PC-3 (cell line): Measurements from ENCODE around the gene CDH16. TPM values are rescaled to one million over a fixed set of nuclear protein-coding genes. Genes with fewer than 3 reads are reported as not detected.

ENCODE experiments used
- ATAC-seq: fragments of 200-7000 bp; cut with Tn5 transposase; 2 replicates; pipeline ENCODE4 v1.9.1; 2020; ENCODE audit warnings: mild to moderate bottlenecking, moderate library complexity
- BruUV-seq: library from RNA; stranded (reverse); fragments of 400-500 nt; replicated peaks from 2 replicates; lab custom pipeline; 2021; lab: Mats Ljungman, UMichigan
- CTCF ChIA-PET: fragments of 300-600 bp; sonication (Branson Sonifier 250); formaldehyde crosslinking; loops from one replicate; lab custom pipeline; 2022; ENCODE audit warnings: antibody characterized with exemption; lab: Charles Lee
- POLR2A ChIA-PET: fragments of 300-600 bp; sonication (Branson Sonifier 250); formaldehyde crosslinking; loops from one replicate; lab custom pipeline; 2022; ENCODE audit warnings: antibody characterized with exemption; ENCODE audit not compliant: unreplicated experiment; lab: Charles Lee
- DNase-seq: peaks from one replicate; pipeline ENCODE4 v3.0.0-alpha.2; 2015
- H2AFZ ChIP-seq: fragments of 300-600 bp; sonication (generic); 2 replicates; pipeline ENCODE4 v1.6.0; 2016; ENCODE audit warnings: antibody characterized with exemption, low read length
- H3F3A ChIP-seq: fragments of 300-600 bp; sonication (generic); one replicate; pipeline ENCODE4 v1.6.0; 2017; ENCODE audit warnings: antibody characterized with exemption, low read length, control low read depth, mild to moderate bottlenecking; ENCODE audit not compliant: unreplicated experiment
- H3K27ac ChIP-seq: fragments of 300-600 bp; sonication (generic); 2 replicates; pipeline ENCODE4 v1.5.1; 2016; ENCODE audit warnings: mild to moderate bottlenecking, low read length
- H3K27me3 ChIP-seq: fragments of 300-600 bp; sonication (generic); 2 replicates; pipeline ENCODE4 v1.6.1; 2016; ENCODE audit warnings: low read length, mixed read lengths
- H3K36me3 ChIP-seq: fragments of 300-600 bp; sonication (generic); 2 replicates; pipeline ENCODE4 v1.6.1; 2016; ENCODE audit warnings: low read depth, mixed run types, low read length, mixed read lengths
- H3K4me1 ChIP-seq: fragments of 300-600 bp; sonication (generic); 2 replicates; pipeline ENCODE4 v1.5.1; 2016; ENCODE audit warnings: low read length; ENCODE audit not compliant: insufficient read depth
- H3K4me2 ChIP-seq: fragments of 300-600 bp; sonication (generic); 2 replicates; pipeline ENCODE4 v1.6.0; 2016; ENCODE audit warnings: low read length
- H3K4me3 ChIP-seq: fragments of 300-600 bp; sonication (generic); 2 replicates; pipeline ENCODE4 v1.5.1; 2016; ENCODE audit warnings: mild to moderate bottlenecking, low read length, mixed read lengths
- H3K79me2 ChIP-seq: fragments of 300-600 bp; sonication (generic); 2 replicates; pipeline ENCODE4 v1.6.1; 2017; ENCODE audit warnings: low read length, mixed read lengths
- H3K9ac ChIP-seq: fragments of 300-600 bp; sonication (generic); 2 replicates; pipeline ENCODE4 v1.6.0; 2016; ENCODE audit warnings: mild to moderate bottlenecking, low read length
- H3K9me2 ChIP-seq: fragments of 300-600 bp; sonication (generic); replicated peaks from 2 replicates; pipeline ENCODE4 v1.6.1; 2016; ENCODE audit warnings: mixed run types, low read length, mixed read lengths
- H3K9me3 ChIP-seq: fragments of 300-600 bp; sonication (generic); 2 replicates; pipeline ENCODE4 v1.6.1; 2016; ENCODE audit warnings: low read length, mixed read lengths
- H4K20me1 ChIP-seq: fragments of 300-600 bp; sonication (generic); 2 replicates; pipeline ENCODE4 v1.6.1; 2016; ENCODE audit warnings: low read length, mixed read lengths
- EZH2 ChIP-seq: fragments of 300-600 bp; sonication (generic); IDR thresholded peaks from one replicate; pipeline ENCODE4 v1.6.1; 2017; ENCODE audit warnings: antibody characterized with exemption, mild to moderate bottlenecking, low read length; ENCODE audit not compliant: unreplicated experiment
- EZH2phosphoT487 ChIP-seq: fragments of 300-600 bp; sonication (generic); IDR thresholded peaks from 2 replicates; pipeline ENCODE4 v1.6.1; 2018; ENCODE audit warnings: mild to moderate bottlenecking, antibody characterized with exemption, low read length, borderline replicate concordance
- intact Hi-C: fragments of 100-400 bp; cut with micrococcal nuclease; formaldehyde crosslinking; loops from 2 replicates; pipeline ENCODE4 v1.9.0; 2023
- total RNA-seq: library from RNA; depleted of rRNA; stranded (reverse); fragments of >200 nt; gene quantifications from 2 replicates; pipeline ENCODE4 v1.2.3, GENCODE V29; 2014
- TF ChIP-seq, protein P1 (sequence below): fragments of 300-600 bp; sonication (generic); conservative IDR thresholded peaks from 2 replicates; pipeline ENCODE4 v1.5.1; 2017; ENCODE audit warnings: antibody characterized with exemption, low read depth, mild to moderate bottlenecking, low read length

Gene CDH16
- total RNA-seq, 1 experiment from 2014 or later, result not detected

DNA sequence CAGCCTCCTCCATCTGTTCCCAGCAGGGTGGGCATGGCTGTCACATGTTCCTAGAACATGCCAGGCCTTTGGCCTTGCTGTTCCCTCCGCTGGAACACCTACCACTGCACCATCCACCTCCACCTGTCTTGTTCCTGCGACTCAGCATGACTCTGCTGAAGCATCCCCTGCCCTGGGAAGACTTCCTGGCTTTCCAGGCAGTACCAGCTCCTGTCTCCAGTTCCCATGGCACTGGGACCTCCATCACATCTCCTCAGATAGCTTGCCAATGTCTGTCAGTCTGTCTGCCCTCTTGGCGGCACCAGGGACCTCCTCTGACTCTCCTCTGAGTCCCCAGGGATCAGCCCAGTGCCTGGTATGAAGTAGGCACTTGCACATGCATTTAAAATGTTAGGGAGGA lies 22.7 kb downstream of the CDH16 start:
- Histone ChIP-seq H3K4me1 (peaks cover 4% of the 10 kb centered on the region; the same call in 1 of the 2 replicates), H3F3A (no peaks in the 10 kb centered on the region), H3K4me3 (no peak overlapping the region), H3K79me2 (no peaks in the 10 kb centered on the region), H3K9me2 (no peaks in the 10 kb centered on the region), H4K20me1 (no peaks in the 10 kb centered on the region), H3K9ac (no peak overlapping the region), H3K4me2 (no peak overlapping the region), H3K27ac (no peak overlapping the region), H3K9me3 (no peaks in the 10 kb centered on the region), H3K36me3 (no peaks in the 10 kb centered on the region), H3K27me3 (no peaks in the 10 kb centered on the region), H2AFZ (no peak overlapping the region)
- TF ChIP-seq EZH2 (no peak), EZH2phosphoT487 (no peak)
- TF ChIP-seq, protein P1, sequence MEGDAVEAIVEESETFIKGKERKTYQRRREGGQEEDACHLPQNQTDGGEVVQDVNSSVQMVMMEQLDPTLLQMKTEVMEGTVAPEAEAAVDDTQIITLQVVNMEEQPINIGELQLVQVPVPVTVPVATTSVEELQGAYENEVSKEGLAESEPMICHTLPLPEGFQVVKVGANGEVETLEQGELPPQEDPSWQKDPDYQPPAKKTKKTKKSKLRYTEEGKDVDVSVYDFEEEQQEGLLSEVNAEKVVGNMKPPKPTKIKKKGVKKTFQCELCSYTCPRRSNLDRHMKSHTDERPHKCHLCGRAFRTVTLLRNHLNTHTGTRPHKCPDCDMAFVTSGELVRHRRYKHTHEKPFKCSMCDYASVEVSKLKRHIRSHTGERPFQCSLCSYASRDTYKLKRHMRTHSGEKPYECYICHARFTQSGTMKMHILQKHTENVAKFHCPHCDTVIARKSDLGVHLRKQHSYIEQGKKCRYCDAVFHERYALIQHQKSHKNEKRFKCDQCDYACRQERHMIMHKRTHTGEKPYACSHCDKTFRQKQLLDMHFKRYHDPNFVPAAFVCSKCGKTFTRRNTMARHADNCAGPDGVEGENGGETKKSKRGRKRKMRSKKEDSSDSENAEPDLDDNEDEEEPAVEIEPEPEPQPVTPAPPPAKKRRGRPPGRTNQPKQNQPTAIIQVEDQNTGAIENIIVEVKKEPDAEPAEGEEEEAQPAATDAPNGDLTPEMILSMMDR, result no peak
- POLR2A ChIA-PET, result no interaction called here
- no peak for DNase-seq
- BruUV-seq, result no TSS peak
- intact Hi-C loops, result no loop called here
- ATAC-seq, result no peak
- CTCF ChIA-PET, result no interaction called here

DNA sequence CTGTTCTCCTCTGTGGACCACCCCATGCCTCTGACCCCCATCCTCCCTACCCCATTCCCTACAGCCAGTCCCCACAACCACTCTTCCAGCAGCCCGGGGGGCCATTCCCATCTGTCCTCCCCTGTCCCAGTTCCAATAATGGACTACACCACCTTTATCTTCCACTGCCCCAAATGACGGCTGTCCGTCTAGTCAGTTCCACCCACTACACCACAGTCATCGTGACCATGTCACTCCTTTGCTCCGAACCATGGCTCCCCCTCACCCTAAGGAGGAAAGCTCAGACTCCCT lies 23.1 kb downstream of the CDH16 start:
- Histone ChIP-seq H3K9me3 (no peaks in the 10 kb centered on the region), H3K79me2 (no peaks in the 10 kb centered on the region), H3K27ac (no peak overlapping the region), H2AFZ (no peak overlapping the region), H3K4me2 (no peak overlapping the region), H3K9me2 (no peaks in the 10 kb centered on the region), H3K9ac (no peak overlapping the region), H3F3A (no peaks in the 10 kb centered on the region), H3K36me3 (no peaks in the 10 kb centered on the region), H3K27me3 (no peaks in the 10 kb centered on the region), H3K4me3 (no peak overlapping the region), H4K20me1 (no peaks in the 10 kb centered on the region), H3K4me1 (peaks cover 4% of the 10 kb centered on the region; the same call in 1 of the 2 replicates)
- ChIA-PET CTCF (no interaction called here), POLR2A (no interaction called here)
- no peak for ATAC-seq
- intact Hi-C loops, result no loop called here
- BruUV-seq, result no TSS peak
- no peak for TF ChIP-seq EZH2
- TF ChIP-seq, protein P1, result no peak
- no peak for TF ChIP-seq EZH2phosphoT487
- no peak for DNase-seq

DNA sequence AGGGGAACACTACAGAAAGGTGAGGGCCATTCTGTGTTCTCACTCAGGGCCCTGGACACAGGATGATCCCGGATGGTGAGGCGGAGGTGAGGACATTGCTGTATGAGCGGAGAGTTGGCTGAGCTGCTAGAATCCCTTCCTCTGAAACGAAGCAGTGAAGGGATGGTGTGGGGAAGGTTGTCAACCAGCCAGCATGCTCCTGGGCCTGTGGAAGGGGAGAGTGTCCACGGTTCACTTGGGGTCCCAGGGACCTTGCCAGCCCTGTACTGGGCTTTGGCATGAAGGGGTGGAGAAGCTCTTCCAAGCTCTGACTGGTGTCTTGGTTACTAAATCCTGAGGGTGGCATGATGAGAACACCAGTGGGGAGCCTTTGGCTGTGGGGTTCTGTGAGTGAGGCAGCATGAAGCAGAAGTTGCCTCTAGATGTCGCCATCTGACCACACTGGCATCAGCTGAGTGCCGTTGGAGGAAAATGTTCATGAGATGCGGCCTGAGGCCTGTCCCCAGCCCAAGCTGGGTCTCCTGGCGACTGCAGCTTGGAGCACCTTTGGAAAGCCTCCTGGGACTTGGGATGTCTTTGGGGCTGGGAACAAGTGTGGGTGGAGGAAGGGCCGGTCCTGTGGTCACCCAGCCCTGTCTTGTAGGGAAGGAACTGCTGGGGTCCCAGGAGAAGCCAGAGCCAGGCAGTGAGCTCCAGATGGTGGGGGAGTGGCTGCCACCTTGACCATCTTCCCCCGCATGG lies 23.6 kb downstream of the CDH16 start:
- ChIA-PET CTCF (no interaction called here), POLR2A (no interaction called here)
- intact Hi-C loops, result no loop called here
- H3K4me3 ChIP-seq, result no peak overlapping the region
- no peak overlapping the region for H3K27ac ChIP-seq
- peaks cover 3% of the 10 kb centered on the region; the same call in 1 of the 2 replicates for H3K4me1 ChIP-seq
- H3K79me2 ChIP-seq, result no peaks in the 10 kb centered on the region
- ATAC-seq, result peak; percentile 89
- peak; percentile 70 for DNase-seq
- H2AFZ ChIP-seq, result no peak overlapping the region
- no peaks in the 10 kb centered on the region for H3K36me3 ChIP-seq
- H4K20me1 ChIP-seq, result no peaks in the 10 kb centered on the region
- no peak overlapping the region for H3K4me2 ChIP-seq
- no peaks in the 10 kb centered on the region for H3K9me2 ChIP-seq
- no peak overlapping the region for H3K9ac ChIP-seq
- no peaks in the 10 kb centered on the region for H3F3A ChIP-seq
- no TSS peak for BruUV-seq
- H3K27me3 ChIP-seq, result no peaks in the 10 kb centered on the region
- H3K9me3 ChIP-seq, result no peaks in the 10 kb centered on the region
- TF ChIP-seq EZH2phosphoT487, result no peak
- TF ChIP-seq, protein P1, result peak; percentile 81
